ENCODE data around the gene ZFP36L1. TPM values are rescaled to one million over a fixed set of nuclear protein-coding genes. Genes with fewer than 3 reads are reported as not detected.

Gene ZFP36L1
- total RNA-seq, 2 experiments from 2014 or later = 254 to 258 TPM

DNA sequence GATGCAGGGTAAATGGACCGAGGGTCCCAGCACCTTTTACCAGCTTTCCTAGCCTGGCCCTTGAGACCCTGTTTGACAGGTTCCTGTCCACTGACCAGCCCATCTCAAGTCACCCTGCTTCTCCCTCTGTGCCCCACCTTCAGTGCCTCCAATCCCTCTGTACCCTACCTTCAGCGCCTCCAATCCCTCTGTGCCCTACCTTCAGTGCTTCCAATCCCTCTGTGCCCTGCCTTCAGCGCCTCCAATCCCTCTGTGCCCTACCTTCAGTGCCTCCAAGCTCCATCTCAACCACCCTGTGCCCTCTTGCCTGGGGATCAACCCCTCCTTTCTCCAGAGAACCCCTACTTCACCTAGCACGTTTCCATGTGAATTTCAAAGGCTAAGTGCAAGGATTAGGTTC is 54.3 kb downstream of the ZFP36L1 start:
- no peaks in the 10 kb centered on the region for H3K27me3 Mint-ChIP-seq
- H3K9me3 ChIP-seq (ENCODE audit: control insufficient read depth in 1 of 2, insufficient read depth in 1 of 2, low read length in 2 of 2) = no peaks in the 10 kb centered on the region
- H3K36me3 ChIP-seq (ENCODE audit: insufficient read depth, low read length) = no peaks in the 10 kb centered on the region
- no peaks in the 10 kb centered on the region for H3K36me3 Mint-ChIP-seq (ENCODE audit: low read depth)
- TF ChIP-seq CTCF (IDR thresholded peaks at IDR 0.05) = no peak
- H3K4me1 ChIP-seq (ENCODE audit: insufficient read depth, low read length) = peaks cover 38% of the 10 kb centered on the region
- intact Hi-C loops (cut with DNase I, micrococcal nuclease) = no loop called here
- H3K27ac ChIP-seq (ENCODE audit: low read depth in 1 of 2, low read length in 2 of 2) = no peak overlapping the region
- no peaks in the 10 kb centered on the region for H3K27me3 ChIP-seq (ENCODE audit: control insufficient read depth in 1 of 2, insufficient read depth in 2 of 2, low read length in 2 of 2)
- no peak for ATAC-seq (ENCODE audit: poor library complexity)
- DNase-seq = no peak
- no peak overlapping the region for H3K4me3 Mint-ChIP-seq
- no peak overlapping the region for H3K27ac Mint-ChIP-seq
- CTCF ChIA-PET = no interaction called here
- no peak overlapping the region for H3K4me3 ChIP-seq (ENCODE audit: low read length)
- peaks cover 25% of the 10 kb centered on the region for H3K4me1 Mint-ChIP-seq (ENCODE audit: low read depth)
- peaks cover 4% of the 10 kb centered on the region for H3K9me3 Mint-ChIP-seq
- POLR2A ChIA-PET = no interaction called here

Other genes starting within 250 kb of the ZFP36L1 start
- gene ACTN1, start 186.2 kb upstream of the ZFP36L1 start, total RNA-seq = 100 to 1,000 TPM; 128 to 143 TPM